D341Med (cell line): ENCODE results near the gene RIPOR1.

Source experiments
- DNase-seq: peaks from one replicate; pipeline ENCODE4 v3.0.0; 2012; ENCODE audit warnings: low spot score

The RIPOR1 gene

DNA sequence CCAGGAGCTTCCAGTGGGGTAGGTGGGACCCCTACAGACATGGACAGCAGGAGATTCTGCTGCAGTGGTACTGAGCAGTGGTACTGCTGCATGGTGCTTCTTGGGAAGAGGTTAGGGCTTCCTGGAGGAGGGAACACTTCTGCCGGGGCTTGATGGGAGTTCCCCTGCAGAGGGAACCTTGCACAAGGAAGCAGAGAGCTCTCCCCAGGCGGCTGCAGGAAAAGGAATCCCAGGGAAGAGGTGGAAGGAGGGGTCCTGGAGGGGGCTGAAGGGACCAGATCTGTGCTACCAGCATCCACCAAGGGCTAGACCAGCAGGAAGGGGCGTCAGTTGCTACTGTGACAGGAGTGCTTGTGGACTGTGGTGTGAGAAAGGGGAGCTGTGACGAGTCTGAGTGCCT, 10.6 kb downstream of the RIPOR1 start:
- no peak for DNase-seq

DNA sequence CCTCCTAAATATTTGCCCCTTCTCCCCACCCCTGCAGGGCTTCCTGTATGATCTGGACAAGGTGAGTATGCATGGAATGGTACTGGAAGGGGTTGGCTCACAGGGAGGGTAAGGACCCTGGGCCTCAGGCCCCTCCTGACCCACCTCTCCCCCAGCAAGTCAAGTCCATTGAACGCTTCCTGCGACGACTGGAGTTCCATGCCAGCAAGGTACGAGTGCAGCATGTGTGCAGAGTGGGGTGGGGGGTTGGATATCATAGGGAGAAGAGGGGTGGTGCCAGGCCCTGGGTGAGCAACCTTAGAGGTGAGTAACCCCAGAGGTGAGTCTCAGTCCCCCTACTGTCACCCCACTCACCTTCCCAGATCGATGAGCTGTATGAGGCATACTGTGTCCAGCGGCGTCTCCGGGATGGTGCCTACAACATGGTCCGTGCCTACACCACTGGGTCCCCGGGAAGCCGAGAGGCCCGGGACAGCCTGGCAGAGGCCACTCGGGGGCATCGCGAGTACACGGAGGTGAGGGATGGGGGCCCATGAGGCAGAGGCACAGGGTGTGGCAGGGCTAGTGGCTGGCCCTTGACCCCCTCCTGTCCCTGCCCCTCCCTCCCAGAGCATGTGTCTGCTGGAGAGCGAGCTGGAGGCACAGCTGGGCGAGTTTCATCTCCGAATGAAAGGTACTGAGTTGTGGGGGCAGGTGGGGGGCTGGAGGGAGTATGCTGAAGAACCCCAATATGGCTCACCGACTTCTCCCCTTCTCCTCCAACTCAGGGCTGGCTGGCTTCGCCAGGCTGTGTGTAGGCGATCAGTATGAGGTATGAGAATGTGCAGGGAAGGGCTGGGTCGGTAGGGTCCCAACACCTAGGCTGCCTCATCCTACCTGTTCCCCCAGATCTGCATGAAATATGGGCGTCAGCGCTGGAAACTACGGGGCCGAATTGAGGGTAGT, 11.3 kb downstream of the RIPOR1 start:
- no peak for DNase-seq

DNA sequence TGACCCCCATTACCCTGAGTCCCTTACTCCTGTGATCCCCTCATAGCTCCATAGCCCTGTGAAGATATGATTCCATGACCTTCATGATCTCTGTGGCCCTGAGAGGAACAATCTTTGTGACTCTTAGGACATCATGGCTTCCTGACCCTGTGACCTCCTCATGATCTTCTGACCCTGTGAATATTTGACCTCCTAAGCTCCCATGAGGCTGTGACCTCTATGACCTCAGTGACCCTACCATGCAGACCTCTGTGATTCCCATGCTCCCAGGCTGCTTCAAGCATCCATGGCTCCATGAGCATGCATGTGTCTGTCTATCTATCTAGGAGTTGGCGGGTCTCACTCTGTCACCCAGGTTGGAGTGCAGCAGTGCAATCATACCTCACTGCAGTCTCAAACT, 12.1 kb downstream of the RIPOR1 start:
- DNase-seq: no peak

DNA sequence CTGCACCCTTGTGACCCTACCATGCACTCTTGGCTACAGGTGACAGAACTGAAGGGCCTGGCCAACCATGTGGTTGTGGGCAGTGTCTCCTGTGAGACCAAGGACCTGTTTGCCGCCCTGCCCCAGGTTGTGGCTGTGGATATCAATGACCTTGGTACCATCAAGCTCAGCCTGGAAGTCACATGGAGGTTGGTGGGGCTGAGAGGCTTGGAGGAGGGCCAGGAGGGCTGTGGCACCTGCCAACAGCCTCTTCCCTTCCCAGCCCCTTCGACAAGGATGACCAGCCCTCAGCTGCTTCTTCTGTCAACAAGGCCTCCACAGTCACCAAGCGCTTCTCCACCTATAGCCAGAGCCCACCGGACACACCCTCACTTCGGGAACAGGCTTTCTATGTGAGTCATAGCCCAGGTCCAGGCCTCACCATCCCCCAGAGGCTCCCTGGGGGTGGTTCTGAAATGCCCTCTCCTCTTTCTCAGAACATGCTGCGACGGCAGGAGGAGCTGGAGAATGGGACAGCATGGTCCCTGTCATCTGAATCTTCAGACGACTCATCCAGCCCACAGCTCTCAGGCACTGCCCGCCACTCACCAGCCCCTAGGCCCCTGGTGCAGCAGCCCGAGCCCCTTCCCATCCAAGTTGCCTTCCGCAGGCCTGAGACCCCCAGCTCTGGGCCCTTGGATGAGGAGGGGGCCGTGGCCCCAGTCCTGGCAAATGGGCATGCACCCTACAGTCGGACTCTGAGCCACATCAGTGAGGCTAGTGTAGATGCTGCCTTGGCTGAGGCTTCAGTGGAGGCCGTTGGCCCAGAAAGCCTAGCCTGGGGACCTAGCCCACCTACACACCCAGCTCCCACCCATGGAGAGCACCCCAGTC, 13.0 kb downstream of the RIPOR1 start:
- DNase-seq: no peak

DNA sequence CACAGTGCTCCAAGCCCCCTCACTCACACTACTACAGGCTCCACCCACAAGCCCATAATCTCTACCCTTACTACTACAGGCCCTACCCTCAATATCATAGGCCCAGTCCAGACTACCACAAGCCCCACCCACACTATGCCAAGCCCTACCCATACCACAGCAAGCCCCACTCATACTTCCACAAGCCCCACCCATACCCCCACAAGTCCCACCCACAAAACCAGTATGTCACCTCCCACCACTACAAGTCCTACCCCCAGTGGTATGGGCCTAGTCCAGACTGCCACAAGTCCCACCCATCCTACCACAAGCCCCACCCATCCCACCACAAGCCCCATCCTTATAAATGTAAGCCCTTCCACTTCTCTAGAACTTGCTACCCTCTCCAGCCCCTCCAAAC, 13.8 kb downstream of the RIPOR1 start:
- peak; percentile 64 for DNase-seq

DNA sequence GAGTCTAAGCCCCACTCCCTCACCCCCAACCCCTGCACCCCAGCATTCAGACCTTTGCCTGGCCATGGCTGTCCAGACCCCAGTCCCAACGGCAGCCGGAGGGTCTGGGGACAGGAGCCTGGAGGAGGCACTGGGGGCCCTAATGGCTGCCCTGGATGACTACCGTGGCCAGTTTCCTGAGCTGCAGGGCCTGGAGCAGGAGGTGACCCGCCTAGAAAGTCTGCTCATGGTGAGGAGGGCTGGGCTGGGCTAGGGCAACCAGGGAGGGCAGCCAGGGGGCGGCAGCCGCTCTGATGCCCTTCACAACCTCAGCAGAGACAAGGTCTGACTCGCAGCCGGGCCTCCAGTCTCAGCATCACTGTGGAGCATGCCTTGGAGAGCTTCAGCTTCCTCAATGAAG, 14.4 kb downstream of the RIPOR1 start:
- no peak for DNase-seq

DNA sequence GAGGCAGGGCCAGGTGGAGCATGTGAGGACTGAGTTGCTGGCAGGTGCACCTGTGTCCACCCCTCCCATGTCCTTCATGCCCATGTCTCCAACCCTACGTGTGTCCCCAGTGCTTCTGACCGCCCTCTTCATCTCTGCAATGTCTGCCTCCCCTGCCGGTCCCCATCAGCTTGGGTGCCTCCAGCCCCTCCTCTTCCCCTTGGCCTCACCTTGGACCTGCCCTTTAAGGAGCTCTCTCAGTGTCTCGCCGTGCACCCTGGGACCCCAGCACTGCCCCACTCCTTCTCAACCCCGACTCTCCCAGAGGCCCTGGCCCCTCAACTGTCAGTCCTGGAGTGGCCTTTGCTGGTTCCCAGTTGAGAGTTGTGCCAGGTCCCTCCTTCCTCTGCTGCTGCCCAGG, 15.0 kb downstream of the RIPOR1 start:
- DNase-seq: no peak

DNA sequence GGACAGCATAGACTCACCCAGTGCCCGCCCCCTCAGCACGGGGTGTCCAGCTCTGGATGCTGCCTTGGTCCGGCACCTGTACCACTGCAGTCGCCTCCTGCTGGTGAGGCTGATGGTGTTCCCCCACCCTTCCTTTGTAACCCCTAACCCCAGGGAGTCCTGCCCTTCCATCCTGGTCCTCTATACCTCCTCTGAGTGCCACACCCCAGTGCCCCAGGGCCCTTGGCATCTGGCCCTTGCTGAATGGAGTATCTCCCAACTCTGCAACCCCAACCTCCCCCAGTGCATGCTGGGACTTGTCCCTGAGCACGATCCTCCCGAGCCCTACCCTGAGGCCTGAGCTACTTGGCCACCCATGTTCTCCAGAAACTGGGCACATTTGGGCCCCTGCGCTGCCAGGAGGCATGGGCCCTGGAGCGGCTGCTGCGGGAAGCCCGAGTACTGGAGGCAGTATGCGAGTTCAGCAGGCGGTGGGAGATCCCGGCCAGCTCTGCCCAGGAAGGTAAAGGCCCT, 15.8 kb downstream of the RIPOR1 start:
- DNase-seq: no peak

DNA sequence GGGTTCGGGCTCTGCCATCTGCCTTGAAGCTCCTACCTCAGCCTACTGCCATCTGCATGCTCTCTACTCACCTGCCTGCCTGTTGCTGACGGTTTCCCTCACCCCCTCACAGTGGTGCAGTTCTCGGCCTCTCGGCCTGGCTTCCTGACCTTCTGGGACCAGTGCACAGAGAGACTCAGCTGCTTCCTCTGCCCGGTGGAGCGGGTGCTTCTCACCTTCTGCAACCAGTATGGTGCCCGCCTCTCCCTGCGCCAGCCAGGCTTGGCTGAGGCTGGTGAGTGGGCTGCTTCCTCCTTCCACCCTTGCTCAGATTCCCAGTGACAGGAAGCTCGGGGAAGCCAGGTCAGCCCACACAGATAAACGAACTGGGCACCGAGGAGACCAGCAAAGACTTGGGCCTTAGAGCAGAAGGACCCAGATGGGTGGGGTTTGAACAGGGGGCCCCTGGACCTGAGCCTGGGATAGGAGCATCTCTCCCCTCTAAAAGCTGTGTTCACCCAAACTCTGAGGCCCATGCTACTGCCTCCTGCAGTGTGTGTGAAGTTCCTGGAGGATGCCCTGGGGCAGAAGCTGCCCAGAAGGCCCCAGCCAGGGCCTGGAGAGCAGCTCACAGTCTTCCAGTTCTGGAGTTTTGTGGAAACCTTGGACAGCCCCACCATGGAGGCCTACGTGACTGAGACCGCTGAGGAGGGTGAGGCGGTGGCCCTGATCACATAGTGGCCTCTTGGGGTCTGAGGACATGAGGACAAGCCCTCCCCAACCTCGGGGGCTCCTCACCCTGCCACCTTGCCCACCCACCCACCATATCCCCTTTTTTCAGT, 16.4 kb downstream of the RIPOR1 start:
- peak; percentile 18 for DNase-seq

DNA sequence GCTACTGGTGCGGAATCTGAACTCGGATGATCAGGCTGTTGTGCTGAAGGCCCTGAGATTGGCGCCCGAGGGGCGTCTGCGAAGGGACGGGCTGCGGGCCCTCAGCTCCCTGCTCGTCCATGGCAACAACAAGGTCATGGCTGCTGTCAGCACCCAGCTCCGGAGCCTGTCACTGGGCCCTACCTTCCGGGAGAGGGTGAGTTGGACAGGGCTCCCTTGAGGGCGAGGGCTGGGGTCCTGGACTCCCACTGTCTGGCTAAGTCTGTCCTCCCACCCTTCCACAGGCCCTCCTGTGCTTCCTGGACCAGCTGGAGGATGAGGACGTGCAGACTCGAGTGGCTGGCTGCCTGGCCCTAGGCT, 17.0 kb downstream of the RIPOR1 start:
- no peak for DNase-seq

DNA sequence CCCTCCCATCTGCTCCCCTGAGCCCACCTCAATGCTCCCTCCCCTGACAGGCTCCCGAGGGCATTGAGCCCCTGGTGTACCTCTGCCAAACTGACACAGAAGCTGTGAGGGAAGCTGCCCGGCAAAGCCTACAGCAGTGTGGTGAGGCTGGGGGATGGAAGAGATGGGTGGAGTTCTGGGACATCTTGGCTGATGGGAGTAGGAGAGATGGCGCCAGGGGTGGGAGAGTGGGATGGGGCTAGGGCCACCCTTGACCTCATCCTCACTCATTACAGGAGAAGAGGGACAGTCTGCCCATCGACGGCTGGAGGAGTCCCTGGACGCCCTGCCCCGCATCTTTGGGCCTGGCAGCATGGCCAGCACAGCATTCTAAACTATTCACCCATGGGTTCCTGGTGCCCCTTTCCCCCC, 17.5 kb downstream of the RIPOR1 start:
- no peak for DNase-seq

DNA sequence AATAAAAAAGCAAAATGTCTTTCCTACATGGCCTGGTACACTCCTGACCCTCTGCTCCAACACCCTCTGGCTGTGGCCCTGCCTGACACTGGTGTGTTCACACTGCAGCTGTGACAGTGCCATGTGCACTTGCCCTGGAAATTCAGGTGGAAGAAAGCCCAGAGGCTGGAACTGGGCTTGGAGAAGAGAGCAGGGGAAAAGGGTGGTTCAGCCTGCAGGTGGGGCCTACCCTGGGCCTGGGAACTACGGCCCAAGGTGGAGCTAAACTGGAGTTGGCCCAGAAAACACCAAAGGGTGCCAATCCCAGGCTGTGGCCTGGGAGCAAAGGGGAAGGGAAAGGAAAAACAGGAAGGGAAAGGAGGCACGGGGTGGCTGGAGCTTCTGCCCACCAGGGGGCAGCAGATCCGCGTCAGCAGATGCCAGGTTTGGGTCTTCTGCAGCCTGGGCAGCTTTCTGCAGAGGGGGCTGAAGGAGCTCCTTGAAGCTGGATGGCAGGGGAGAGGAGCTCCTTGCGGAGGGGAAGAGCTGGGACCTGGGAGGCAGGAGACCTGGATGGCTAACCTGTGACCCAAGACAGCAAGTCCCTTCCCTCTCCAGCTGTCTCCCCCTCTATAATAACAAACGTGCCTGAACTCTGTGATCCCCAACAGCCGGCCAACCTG, 18.3 kb downstream of the RIPOR1 start:
- DNase-seq: peak; percentile 89

DNA sequence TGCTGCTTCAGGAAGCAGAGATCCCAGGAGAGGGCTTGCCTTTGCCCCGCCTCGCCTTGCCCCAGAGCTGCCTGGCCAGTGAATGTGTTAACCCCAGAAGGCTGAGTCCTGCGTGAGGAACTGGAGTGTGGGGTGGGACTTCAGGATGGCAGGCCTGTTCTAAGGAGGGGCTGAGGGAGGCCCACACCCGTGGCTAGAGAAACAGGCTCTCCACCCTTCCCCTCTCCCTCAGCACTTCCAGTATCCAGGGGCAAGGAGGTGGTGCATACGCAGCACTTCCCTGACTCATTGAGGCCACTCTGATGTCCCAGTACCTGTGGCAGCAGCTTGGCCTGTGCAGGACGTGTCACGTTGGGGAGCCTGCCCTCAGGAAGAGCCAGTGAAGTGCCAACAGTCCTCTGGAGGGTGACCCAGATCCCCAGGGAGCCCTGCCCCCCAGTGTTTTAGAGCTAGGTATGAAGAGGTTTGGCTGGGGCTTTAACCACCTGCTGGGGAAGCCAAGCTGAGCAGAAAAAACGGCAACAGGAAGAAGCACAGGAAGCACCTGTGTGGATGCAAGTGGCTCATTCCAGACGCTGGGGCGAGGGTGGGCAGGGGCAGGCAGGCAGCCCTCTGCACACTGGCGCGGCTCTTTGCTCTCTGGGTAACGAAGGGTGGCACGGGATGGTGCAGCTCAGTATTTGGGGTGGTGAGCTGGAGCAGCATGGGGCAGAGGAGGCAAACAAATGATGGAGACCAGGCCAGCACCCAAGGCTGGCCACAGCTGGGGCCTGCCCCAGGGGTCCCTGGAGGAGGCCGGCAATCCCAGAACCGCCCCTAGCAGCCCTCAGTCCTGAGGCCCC, 19.0 kb downstream of the RIPOR1 start:
- no peak for DNase-seq

DNA sequence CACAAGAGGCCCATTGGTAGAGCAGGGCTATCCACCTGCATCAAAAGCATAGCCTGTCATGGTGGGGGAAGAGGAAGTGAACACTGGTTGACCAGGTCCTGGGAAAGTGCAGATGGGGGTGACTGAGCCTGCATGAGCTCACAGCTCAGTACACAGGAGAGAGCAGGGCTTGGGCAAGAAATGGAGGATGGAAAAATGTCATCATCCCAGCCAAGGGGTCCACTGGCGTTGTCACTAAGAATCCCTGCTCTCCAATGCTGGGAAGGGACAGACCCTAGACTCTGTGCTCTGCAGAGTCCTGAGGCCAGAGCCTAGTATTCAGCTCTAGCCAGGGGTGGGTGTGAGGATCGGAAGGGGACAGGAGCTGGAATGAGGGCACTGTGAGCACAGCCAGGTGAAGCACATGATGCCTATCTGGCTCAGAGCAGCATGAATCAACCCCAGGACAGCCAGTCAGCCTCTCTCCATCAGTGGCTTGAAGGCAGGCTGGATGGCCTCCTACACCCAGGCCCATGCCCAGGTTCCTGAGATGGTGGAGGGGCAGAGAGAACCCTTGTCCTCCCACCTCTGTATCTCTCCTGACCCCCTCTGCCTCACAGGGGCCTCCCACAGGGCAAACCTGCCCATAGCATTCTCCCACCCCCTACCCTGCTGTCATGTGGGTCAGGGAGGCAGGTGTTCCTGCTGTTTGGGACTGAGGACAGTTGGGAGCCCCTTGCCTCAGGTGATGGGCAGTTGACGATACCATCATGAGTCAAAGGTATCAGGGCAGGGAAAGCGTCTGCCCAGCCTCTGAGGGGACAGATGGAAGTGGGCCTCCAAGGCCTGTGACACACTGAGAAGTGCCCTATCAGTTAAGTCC, 19.9 kb downstream of the RIPOR1 start:
- DNase-seq: no peak

DNA sequence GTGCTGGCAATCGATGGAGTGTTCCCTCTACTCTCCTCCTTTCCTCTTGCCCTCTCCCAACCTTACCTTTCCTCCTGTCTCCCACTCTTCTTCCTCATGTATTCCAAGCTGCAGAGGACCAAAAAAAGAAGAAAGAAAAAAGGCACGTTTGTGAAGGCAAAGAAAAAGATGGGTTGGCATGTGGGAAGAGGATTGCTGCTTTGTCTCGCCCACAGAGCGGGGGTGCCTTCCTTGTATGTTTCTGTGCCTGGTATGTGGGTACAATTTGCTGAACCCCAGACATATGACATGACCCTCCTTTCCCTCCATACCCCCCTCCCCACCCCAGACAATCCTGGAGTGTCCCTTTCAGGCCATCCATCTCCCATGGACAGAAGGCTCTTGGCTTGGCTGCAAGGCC, 20.6 kb downstream of the RIPOR1 start:
- DNase-seq: no peak

DNA sequence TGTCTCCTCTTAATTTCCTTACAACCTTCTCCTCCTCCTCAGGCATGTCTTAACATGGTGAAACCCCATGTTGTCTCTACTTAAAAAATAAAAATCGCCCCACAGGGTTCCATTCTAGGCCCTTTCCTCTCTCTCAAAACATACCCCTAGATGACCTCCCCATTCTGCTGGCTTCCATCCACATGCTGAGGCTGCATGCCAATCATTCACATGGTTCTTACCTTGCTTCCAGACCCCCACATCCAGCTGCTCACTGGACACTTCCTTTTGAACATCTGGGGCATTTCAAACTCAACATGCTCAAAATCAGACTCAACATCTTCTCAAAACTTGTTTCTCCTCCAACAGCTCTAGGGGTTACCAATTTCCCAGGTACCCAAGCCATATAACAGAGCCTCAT, 21.3 kb downstream of the RIPOR1 start:
- no peak for DNase-seq

DNA sequence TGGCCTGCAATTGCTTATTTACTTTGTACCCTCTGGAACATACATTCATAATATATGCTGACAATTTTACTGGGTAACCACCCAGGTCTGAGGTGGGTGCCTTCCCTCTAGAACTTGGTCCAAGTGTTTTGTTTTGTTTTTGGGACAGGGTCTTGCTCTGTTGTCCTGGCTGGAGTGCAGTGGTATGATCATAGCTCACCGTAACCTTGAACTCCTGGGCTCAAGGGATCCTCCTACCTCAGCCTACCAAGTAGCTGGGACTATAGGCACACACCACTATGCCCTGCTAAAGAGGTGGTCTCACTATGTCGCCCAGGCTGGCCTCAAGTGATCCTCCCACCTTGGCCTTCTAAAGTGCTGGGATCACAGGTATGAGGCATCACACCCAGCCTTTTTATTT, 22.5 kb downstream of the RIPOR1 start:
- DNase-seq: no peak

DNA sequence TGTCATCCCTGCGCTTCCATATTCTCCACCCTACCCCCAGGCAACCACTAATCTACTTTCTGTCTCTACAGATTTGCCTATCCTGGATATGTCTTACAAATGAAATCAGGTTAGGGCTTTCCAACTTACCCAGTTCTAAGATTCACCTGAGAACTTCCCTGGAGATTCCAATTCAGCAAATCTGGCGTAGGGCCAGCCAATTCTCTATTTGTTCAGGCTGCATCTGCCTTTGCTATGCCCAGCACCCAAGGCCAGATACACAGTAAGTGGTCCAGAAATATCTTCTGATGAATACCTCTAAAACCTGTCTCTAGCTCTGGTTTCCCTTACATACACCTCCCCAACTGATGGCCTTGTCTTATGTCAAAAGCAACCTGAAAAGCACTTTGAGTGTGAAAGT, 23.3 kb downstream of the RIPOR1 start:
- no peak for DNase-seq

DNA sequence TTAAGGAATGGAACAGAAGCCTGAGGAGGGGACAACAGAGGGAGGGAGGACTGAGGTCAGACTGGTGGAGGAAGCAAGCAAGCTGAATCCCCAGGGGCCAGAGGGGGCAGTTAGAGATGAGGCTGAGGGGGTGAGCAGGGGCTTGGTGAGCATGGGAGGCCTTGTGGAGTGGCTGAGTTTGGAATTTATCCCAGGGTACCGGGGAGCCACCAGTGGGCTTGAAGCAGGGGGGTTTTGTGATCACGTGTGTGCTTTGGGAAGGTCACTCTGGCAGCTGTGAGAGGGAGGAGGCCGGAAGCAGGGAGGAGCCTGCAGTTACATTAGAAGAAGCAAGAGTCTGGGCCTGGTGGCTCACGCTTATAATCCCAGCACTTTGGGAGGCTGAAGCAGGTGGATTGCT, 23.8 kb downstream of the RIPOR1 start:
- peak; percentile 14 for DNase-seq

DNA sequence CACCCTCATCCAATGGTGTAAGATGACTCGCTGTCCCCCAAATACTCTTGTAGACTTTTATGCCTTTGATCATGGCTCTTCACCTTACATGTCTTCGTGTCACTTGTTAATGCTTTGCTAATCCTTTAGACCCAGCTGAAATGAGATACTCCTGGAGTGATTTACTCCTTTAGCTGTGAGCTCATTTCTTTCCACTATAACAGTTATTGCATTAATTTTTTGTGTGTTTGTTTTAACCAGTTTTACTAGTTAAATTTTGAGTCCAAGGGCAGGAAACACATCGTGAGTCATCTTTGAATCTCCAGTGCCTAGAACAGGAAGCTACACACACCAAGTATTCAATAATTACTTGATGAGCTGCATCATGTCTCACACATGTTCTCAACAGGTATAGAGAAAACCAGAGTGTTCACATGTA, 27.2 kb downstream of the RIPOR1 start:
- DNase-seq: no peak
